Lung (tissue), 12 donors: ENCODE results near the gene PADI1. TPM values are rescaled to one million over a fixed set of nuclear protein-coding genes. Genes with fewer than 3 reads are reported as not detected.

Experiments used
- ATAC-seq: fragments of 200-7000 bp; cut with Tn5 transposase; one replicate; pipeline ENCODE4 v1.9.1; 2020; ENCODE audit warnings: moderate number of reproducible peaks; ENCODE audit not compliant: insufficient read depth, low FRiP score
- DNase-seq, 3 donors: peaks; one replicate each; pipeline ENCODE4 v3.0.0-alpha.2; 2013 to 2017
- H3K27ac ChIP-seq, 2 donors: one replicate each; pipeline ENCODE4 v1.5.1; 2013; ENCODE audit warnings: mild to moderate bottlenecking in 2 of 2, moderate library complexity in 2 of 2, control low read depth in 1 of 2, inconsistent platforms in 1 of 2, low read depth in 1 of 2, low read length in 1 of 2
- H3K27me3 ChIP-seq, 3 donors: one replicate each; pipeline ENCODE4 v1.5.1; 2013; ENCODE audit warnings: low read length in 2 of 3; ENCODE audit not compliant: control insufficient read depth in 3 of 3, insufficient read depth in 3 of 3
- H3K36me3 ChIP-seq, 4 donors: one replicate each; pipeline ENCODE4 v1.5.1; 2013; ENCODE audit warnings: low read length in 4 of 4, mild to moderate bottlenecking in 1 of 4, moderate library complexity in 1 of 4; ENCODE audit not compliant: control insufficient read depth in 4 of 4, insufficient read depth in 4 of 4
- H3K4me1 ChIP-seq, 5 donors: one replicate each; pipeline ENCODE4 v1.5.1; 2013; ENCODE audit warnings: low read length in 5 of 5, mild to moderate bottlenecking in 2 of 5, moderate library complexity in 1 of 5; ENCODE audit not compliant: control insufficient read depth in 5 of 5, insufficient read depth in 5 of 5
- H3K4me3 ChIP-seq: one replicate; pipeline ENCODE4 v1.5.1; 2013; ENCODE audit warnings: mild to moderate bottlenecking, control low read depth, moderate library complexity
- H3K9ac ChIP-seq, 2 donors: one replicate each; pipeline ENCODE4 v1.5.1; 2013; ENCODE audit warnings: low read length in 2 of 2, control low read depth in 1 of 2; ENCODE audit not compliant: insufficient read depth in 1 of 2
- H3K9me3 ChIP-seq, 4 donors: one replicate each; pipeline ENCODE4 v1.5.1; 2013; ENCODE audit warnings: low read length in 3 of 4, mild to moderate bottlenecking in 1 of 4, moderate library complexity in 1 of 4; ENCODE audit not compliant: control insufficient read depth in 4 of 4, insufficient read depth in 3 of 4
- WGBS, 2 donors: extraction: QIAGEN DNeasy Blood & Tissue Kit; methylation state at CpG; one replicate each; pipeline ENCODE4 v1.1.7; 2013; 5-methylcytosine and 5-hydroxymethylcytosine counted together
- polyA plus RNA-seq, 2 donors: library from polyadenylated mRNA; stranded (reverse); fragments of 200-250 nt; gene quantifications; one replicate each; pipeline ENCODE4 v1.2.1, GENCODE V29; 2013
- total RNA-seq, 2 donors: library from RNA; depleted of rRNA in 1 of 2; stranded (reverse); fragments of >200 nt in 1 of 2; gene quantifications; one replicate each; pipeline ENCODE4 v1.2.1, GENCODE V29; 2014 to 2021
- TF ChIP-seq, protein P1 (sequence below): IDR thresholded peaks from 2 replicates; pipeline ENCODE4 v1.5.1; 2012; ENCODE audit warnings: mild to moderate bottlenecking; ENCODE audit errors: control extremely low read depth, extremely low read depth
- donor health status: control.
- donor health status: control.
- donor health status: Bipolar disorder and iron deficiency.
- donor health status: healthy.
- donor health status: DM: yes; HTN: yes; CAD: no.

PADI1 gene
- total and polyA plus RNA-seq, 4 donors, result 0.09 to 0.35 TPM; not detected in 2

- Histone ChIP-seq H3K9me3 (no peaks in the 10 kb centered on the region), H3K4me1 (peaks cover 0 to 15% (median 12%) of the 10 kb centered on the region in 5 donors), H3K4me3 (no peak overlapping the region), H3K36me3 (no peaks in the 10 kb centered on the region), H3K27ac (no peak overlapping the region), H3K9ac (no peak overlapping the region), H3K27me3 (no peaks in the 10 kb centered on the region)
- ATAC-seq, result no peak
- TF ChIP-seq, protein P1, sequence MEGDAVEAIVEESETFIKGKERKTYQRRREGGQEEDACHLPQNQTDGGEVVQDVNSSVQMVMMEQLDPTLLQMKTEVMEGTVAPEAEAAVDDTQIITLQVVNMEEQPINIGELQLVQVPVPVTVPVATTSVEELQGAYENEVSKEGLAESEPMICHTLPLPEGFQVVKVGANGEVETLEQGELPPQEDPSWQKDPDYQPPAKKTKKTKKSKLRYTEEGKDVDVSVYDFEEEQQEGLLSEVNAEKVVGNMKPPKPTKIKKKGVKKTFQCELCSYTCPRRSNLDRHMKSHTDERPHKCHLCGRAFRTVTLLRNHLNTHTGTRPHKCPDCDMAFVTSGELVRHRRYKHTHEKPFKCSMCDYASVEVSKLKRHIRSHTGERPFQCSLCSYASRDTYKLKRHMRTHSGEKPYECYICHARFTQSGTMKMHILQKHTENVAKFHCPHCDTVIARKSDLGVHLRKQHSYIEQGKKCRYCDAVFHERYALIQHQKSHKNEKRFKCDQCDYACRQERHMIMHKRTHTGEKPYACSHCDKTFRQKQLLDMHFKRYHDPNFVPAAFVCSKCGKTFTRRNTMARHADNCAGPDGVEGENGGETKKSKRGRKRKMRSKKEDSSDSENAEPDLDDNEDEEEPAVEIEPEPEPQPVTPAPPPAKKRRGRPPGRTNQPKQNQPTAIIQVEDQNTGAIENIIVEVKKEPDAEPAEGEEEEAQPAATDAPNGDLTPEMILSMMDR, result no peak
- no peak for DNase-seq
- 83 to 88% methylated on average over 6 of the region's 6 CpGs for WGBS, 2 donors
Measured at GRCh38 chr1:17215545-17215890, 10.6 kb downstream of the PADI1 start.

DNA sequence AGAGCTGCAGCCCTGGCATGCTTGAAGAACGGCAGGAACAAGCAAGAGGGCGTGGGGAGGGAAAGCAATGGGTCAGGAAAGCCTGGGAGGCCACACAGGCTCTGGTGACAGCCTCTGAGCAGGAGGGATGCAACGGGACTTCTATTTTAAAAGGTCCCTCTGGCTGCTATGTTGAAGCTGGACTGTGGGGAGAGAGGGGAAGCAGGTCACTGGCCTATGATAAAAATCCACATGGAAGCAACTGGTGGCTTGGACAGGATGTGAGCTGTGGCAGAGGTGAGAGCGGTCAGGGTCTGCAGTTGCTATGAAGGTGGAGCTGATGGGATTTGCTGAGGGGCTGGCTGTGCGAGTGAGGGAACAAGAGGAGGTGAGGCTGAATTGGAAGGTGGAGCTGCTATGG is 11.2 kb downstream of the PADI1 start:
- Histone ChIP-seq H3K27ac (no peak overlapping the region), H3K9ac (no peak overlapping the region), H3K27me3 (no peaks in the 10 kb centered on the region), H3K4me1 (peaks cover 0 to 15% (median 12%) of the 10 kb centered on the region in 5 donors), H3K4me3 (no peak overlapping the region), H3K9me3 (no peaks in the 10 kb centered on the region), H3K36me3 (no peaks in the 10 kb centered on the region)
- DNase-seq, result no peak
- WGBS, 2 donors, result 60 to 67% methylated on average over 5 of the region's 5 CpGs
- TF ChIP-seq, protein P1, result no peak
- no peak for ATAC-seq

GRCh38 chr1:17217607-17218006 is 12.7 kb downstream of the PADI1 start:
- Histone ChIP-seq H3K36me3 (no peaks in the 10 kb centered on the region), H3K27me3 (no peaks in the 10 kb centered on the region), H3K4me1 (peaks cover 0 to 10% (median 3%) of the 10 kb centered on the region in 5 donors), H3K9ac (no peak overlapping the region), H3K27ac (no peak overlapping the region), H3K9me3 (peaks cover 0 to 3% (median 0%) of the 10 kb centered on the region in 4 donors), H3K4me3 (no peak overlapping the region)
- DNase-seq (no peak), ATAC-seq (no peak)
- TF ChIP-seq, protein P1, result no peak
- WGBS, 2 donors, result 79 to 83% methylated on average over 3 of the region's 3 CpGs

GRCh38 chr1:17218939-17219338 is 14.0 kb downstream of the PADI1 start:
- 71 to 74% methylated on average over 7 of the region's 7 CpGs for WGBS, 2 donors
- Histone ChIP-seq H3K9me3 (peaks cover 0 to 5% (median 0%) of the 10 kb centered on the region in 4 donors), H3K9ac (no peak overlapping the region), H3K27me3 (no peaks in the 10 kb centered on the region), H3K36me3 (no peaks in the 10 kb centered on the region), H3K4me3 (no peak overlapping the region), H3K4me1 (no peaks in the 10 kb centered on the region), H3K27ac (no peak overlapping the region)
- DNase-seq (no peak), ATAC-seq (no peak)
- TF ChIP-seq, protein P1, result no peak
